OCI-LY3 (cell line): ENCODE results near the gene MMP14.
A peak's percentile ranks its signal among the peaks of the same experiment; 100 is the strongest.

ENCODE experiments used
- H2AFZ ChIP-seq: fragments of 200-600, 300-600 bp; shearing (Covaris generic); 2 replicates; pipeline ENCODE4 v1.6.0; 2014; ENCODE audit warnings: antibody characterized with exemption, low read depth, low read length
- H3K27ac ChIP-seq: fragments of 200-600, 300-600 bp; sonication (generic); 2 replicates; pipeline ENCODE4 v1.5.1; 2014; ENCODE audit warnings: mild to moderate bottlenecking, low read length, moderate library complexity, mixed read lengths
- H3K27me3 ChIP-seq: fragments of 200-600, 300-600 bp; sonication (generic); 2 replicates; pipeline ENCODE4 v1.6.1; 2014; ENCODE audit warnings: low read depth, low read length, mixed read lengths
- H3K36me3 ChIP-seq: fragments of 200-600, 300-600 bp; sonication (generic); replicated peaks from 2 replicates; pipeline ENCODE3; 2014; ENCODE audit warnings: low read depth, low read length, mixed read lengths
- H3K4me1 ChIP-seq: fragments of 300-600, 200-600 bp; sonication (generic); 2 replicates; pipeline ENCODE4 v1.6.1; 2014; ENCODE audit warnings: low read length, mixed read lengths
- H3K4me2 ChIP-seq: fragments of 200-600, 300-600 bp; sonication (generic); 2 replicates; pipeline ENCODE4 v1.6.1; 2014; ENCODE audit warnings: low read length, mixed read lengths
- H3K4me3 ChIP-seq: fragments of 300-600, 200-600 bp; sonication (generic); 2 replicates; pipeline ENCODE4 v1.5.1; 2014; ENCODE audit warnings: antibody characterized with exemption, mild to moderate bottlenecking, low read length, moderate library complexity
- H3K79me2 ChIP-seq: fragments of 300-600, 200-600 bp; shearing (Covaris generic); 2 replicates; pipeline ENCODE4 v1.6.1; 2014; ENCODE audit warnings: mild to moderate bottlenecking, low read length, mixed read lengths
- H3K9ac ChIP-seq: fragments of 300-600, 200-600 bp; shearing (Covaris generic); 2 replicates; pipeline ENCODE4 v1.6.0; 2014; ENCODE audit warnings: mild to moderate bottlenecking, low read length, moderate library complexity
- H3K9me3 ChIP-seq: fragments of 200-600, 300-600 bp; shearing (Covaris generic); 2 replicates; pipeline ENCODE4 v1.6.1; 2014; ENCODE audit warnings: low read length, mixed read lengths; ENCODE audit not compliant: insufficient read depth
- H4K20me1 ChIP-seq: fragments of 200-600, 300-600 bp; sonication (generic); 2 replicates; pipeline ENCODE4 v1.6.1; 2016; ENCODE audit warnings: low read length, mixed read lengths; ENCODE audit not compliant: insufficient read depth
- CTCF ChIP-seq: fragments of 200-600, 300-600 bp; sonication (generic); IDR thresholded peaks from 2 replicates; pipeline ENCODE4 v1.5.1; 2014; ENCODE audit warnings: antibody characterized with exemption, low read length, low read depth
- EZH2phosphoT487 ChIP-seq: fragments of 200-600 bp; shearing (Covaris generic); IDR thresholded peaks from 2 replicates; pipeline ENCODE4 v1.6.1; 2018; ENCODE audit warnings: antibody characterized with exemption, mixed run types, low read depth

MMP14 gene

GRCh38 chr14:22885975-22886374 lies 49.6 kb downstream of the MMP14 start:
- Histone ChIP-seq H3K79me2 (no peaks in the 10 kb centered on the region), H3K9ac (no peak overlapping the region), H3K36me3 (no peaks in the 10 kb centered on the region), H4K20me1 (no peaks in the 10 kb centered on the region), H3K27me3 (0 out of 2 replicates have a peak, but pooled peaks cover 7% of the 10 kb centered on the region), H3K4me2 (no peak overlapping the region), H3K4me1 (peaks cover 22% of the 10 kb centered on the region), H3K27ac (no peak overlapping the region), H2AFZ (no peak overlapping the region), H3K4me3 (no peak overlapping the region), H3K9me3 (no peaks in the 10 kb centered on the region)
- TF ChIP-seq CTCF (no peak), EZH2phosphoT487 (no peak)

GRCh38 chr14:22886500-22887259 lies 50.3 kb downstream of the MMP14 start:
- H2AFZ ChIP-seq, result peak overlapping the region; percentile 17; the same call in 1 of the 2 replicates
- no peaks in the 10 kb centered on the region for H3K36me3 ChIP-seq
- 0 out of 2 replicates have a peak, but pooled peaks cover 7% of the 10 kb centered on the region for H3K27me3 ChIP-seq
- TF ChIP-seq EZH2phosphoT487 (no peak), CTCF (no peak)
- no peaks in the 10 kb centered on the region for H3K79me2 ChIP-seq
- H3K4me3 ChIP-seq, result peak overlapping the region; percentile 70
- H3K9me3 ChIP-seq, result no peaks in the 10 kb centered on the region
- H3K4me2 ChIP-seq, result peak overlapping the region; percentile 63
- H4K20me1 ChIP-seq, result no peaks in the 10 kb centered on the region
- H3K9ac ChIP-seq, result peak overlapping the region; percentile 42; the same call in 1 of the 2 replicates
- peaks cover 22% of the 10 kb centered on the region for H3K4me1 ChIP-seq
- no peak overlapping the region for H3K27ac ChIP-seq

GRCh38 chr14:22887260-22887989 lies 51.0 kb downstream of the MMP14 start:
- Histone ChIP-seq H4K20me1 (no peaks in the 10 kb centered on the region), H2AFZ (peak overlapping the region; percentile 15; the same call in 1 of the 2 replicates), H3K9ac (peak overlapping the region; percentile 42; the same call in 1 of the 2 replicates), H3K27ac (no peak overlapping the region), H3K4me1 (peaks cover 22% of the 10 kb centered on the region), H3K27me3 (no peaks in the 10 kb centered on the region), H3K4me2 (peak overlapping the region; percentile 63), H3K36me3 (no peaks in the 10 kb centered on the region), H3K4me3 (peak overlapping the region; percentile 70), H3K79me2 (no peaks in the 10 kb centered on the region), H3K9me3 (no peaks in the 10 kb centered on the region)
- TF ChIP-seq EZH2phosphoT487 (no peak), CTCF (no peak)

GRCh38 chr14:22887990-22888378 lies 51.6 kb downstream of the MMP14 start:
- Histone ChIP-seq H3K4me3 (peak overlapping the region; percentile 70; the same call in 1 of the 2 replicates), H3K9ac (no peak overlapping the region), H4K20me1 (no peaks in the 10 kb centered on the region), H3K36me3 (no peaks in the 10 kb centered on the region), H3K9me3 (no peaks in the 10 kb centered on the region), H3K27me3 (no peaks in the 10 kb centered on the region), H3K27ac (no peak overlapping the region), H3K79me2 (no peaks in the 10 kb centered on the region), H3K4me1 (peaks cover 19% of the 10 kb centered on the region), H2AFZ (no peak overlapping the region), H3K4me2 (peak overlapping the region; percentile 63)
- TF ChIP-seq EZH2phosphoT487, result no peak
- TF ChIP-seq CTCF, result no peak
